GM19240 (cell line): ENCODE measurements around the gene FOXO4.

ENCODE experiments used
- DNase-seq: peaks from one replicate; pipeline ENCODE4 v3.0.0; 2011; ENCODE audit warnings: low spot score; ENCODE audit not compliant: insufficient read length

FOXO4 gene

GRCh38 chrX:71098951-71099506 is 3.4 kb downstream of the FOXO4 start:
- no peak for DNase-seq

GRCh38 chrX:71099736-71100135 is 4.1 kb downstream of the FOXO4 start:
- no peak for DNase-seq

- DNase-seq: no peak
Observed at GRCh38 chrX:71100581-71101505, 5.2 kb downstream of the FOXO4 start.

GRCh38 chrX:71102292-71102691 is 6.6 kb downstream of the FOXO4 start:
- no peak for DNase-seq

- DNase-seq: no peak
Observed at GRCh38 chrX:71103110-71103983, 7.7 kb downstream of the FOXO4 start.

GRCh38 chrX:71105628-71106027 is 10.0 kb downstream of the FOXO4 start:
- DNase-seq: no peak

- DNase-seq: no peak
Observed at GRCh38 chrX:71106427-71106826, 10.8 kb downstream of the FOXO4 start, which contains the start of gene CXorf65. Gene CXorf65, minus strand, starts transcription at chrX:71106740. Its CDS starts 184 bp downstream, at chrX:71106556.

GRCh38 chrX:71107245-71107644 is 11.6 kb downstream of the FOXO4 start:
- no peak for DNase-seq

- no peak for DNase-seq
Observed at GRCh38 chrX:71107762-71108360, 12.2 kb downstream of the FOXO4 start.

GRCh38 chrX:71109051-71109450 is 13.4 kb downstream of the FOXO4 start:
- no peak for DNase-seq

- no peak for DNase-seq
Observed at GRCh38 chrX:71111141-71111843, 15.6 kb downstream of the FOXO4 start, which contains the start of gene IL2RG. Gene IL2RG, minus strand, starts transcription at chrX:71111577. Its CDS starts 38 bp downstream, at chrX:71111539.

GRCh38 chrX:71111921-71112431 is 16.3 kb downstream of the FOXO4 start:
- DNase-seq: no peak

GRCh38 chrX:71117358-71117757 is 21.7 kb downstream of the FOXO4 start:
- no peak for DNase-seq

- peak; percentile 55 for DNase-seq
Observed at GRCh38 chrX:71118032-71118984, 22.7 kb downstream of the FOXO4 start, which contains the start of gene MED12. Gene MED12, plus strand, starts transcription at chrX:71118596. Its CDS starts 159 bp downstream, at chrX:71118755.

- DNase-seq: no peak
Observed at GRCh38 chrX:71118985-71119535, 23.4 kb downstream of the FOXO4 start.

- DNase-seq: no peak
Observed at GRCh38 chrX:71128166-71128833, 32.6 kb downstream of the FOXO4 start.

- DNase-seq: peak; percentile 72
Observed at GRCh38 chrX:71128915-71129765, 33.5 kb downstream of the FOXO4 start.
